Nephron (organoid): Measurements from ENCODE around the gene POLD2.
A peak's percentile ranks its signal among the peaks of the same experiment; 100 is the strongest.

Source experiments
- H3K27ac Mint-ChIP-seq, 3 experiments: 2 replicates each; pipeline ENCODE4 v1.8.0; 2020; ENCODE audit warnings: mixed read lengths in 3 of 3, mild to moderate bottlenecking in 2 of 3, moderate library complexity in 1 of 3
- H3K27me3 Mint-ChIP-seq: 2 replicates; pipeline ENCODE4 v1.8.0; 2021; ENCODE audit warnings: low read depth, mild to moderate bottlenecking, moderate library complexity, mixed read lengths
- H3K36me3 Mint-ChIP-seq: 2 replicates; pipeline ENCODE4 v1.8.0; 2020; ENCODE audit warnings: low read depth, mixed read lengths
- H3K4me1 Mint-ChIP-seq: 2 replicates; pipeline ENCODE4 v1.8.0; 2020; ENCODE audit warnings: mixed read lengths
- H3K4me3 Mint-ChIP-seq, 3 experiments: 2 replicates each; pipeline ENCODE4 v1.8.0; 2020; ENCODE audit warnings: mild to moderate bottlenecking in 3 of 3, mixed read lengths in 3 of 3, moderate library complexity in 2 of 3
- H3K9me3 Mint-ChIP-seq: 2 replicates; pipeline ENCODE4 v1.8.0; 2020; ENCODE audit warnings: mixed read lengths
- TF ChIP-seq, protein P1 (sequence below), 3 experiments: fragments of 200-600 bp; sonication (generic); IDR thresholded peaks; one replicate each; pipeline ENCODE4 v1.5.0; 2021; ENCODE audit warnings: antibody characterized with exemption in 3 of 3; ENCODE audit not compliant: unreplicated experiment in 3 of 3

The POLD2 gene

DNA sequence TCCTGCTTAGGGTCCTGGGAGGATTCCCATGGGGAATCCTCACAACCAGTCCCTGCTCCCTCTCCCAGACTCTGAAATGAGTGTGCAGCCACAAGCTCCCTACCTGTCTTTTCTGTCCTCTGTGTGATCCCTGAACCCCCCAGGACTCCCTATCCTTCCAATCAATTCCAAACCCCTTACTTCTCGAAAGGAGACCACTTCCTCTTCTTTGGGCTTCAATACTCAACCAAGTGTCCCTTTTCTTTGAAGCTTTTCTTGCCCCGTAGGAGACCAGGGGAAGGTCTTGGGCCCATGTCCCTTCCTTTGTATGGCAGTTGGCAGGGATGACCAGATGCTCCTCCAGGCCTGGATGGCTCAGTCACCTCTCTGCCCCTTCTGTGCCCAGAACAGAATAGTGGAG is 17.5 kb downstream of the POLD2 start:
- Mint-ChIP-seq H3K36me3 (no peaks in the 10 kb centered on the region), H3K27ac (peak overlapping the region; percentile 20 to 86 (median 68)), H3K9me3 (no peaks in the 10 kb centered on the region)

DNA sequence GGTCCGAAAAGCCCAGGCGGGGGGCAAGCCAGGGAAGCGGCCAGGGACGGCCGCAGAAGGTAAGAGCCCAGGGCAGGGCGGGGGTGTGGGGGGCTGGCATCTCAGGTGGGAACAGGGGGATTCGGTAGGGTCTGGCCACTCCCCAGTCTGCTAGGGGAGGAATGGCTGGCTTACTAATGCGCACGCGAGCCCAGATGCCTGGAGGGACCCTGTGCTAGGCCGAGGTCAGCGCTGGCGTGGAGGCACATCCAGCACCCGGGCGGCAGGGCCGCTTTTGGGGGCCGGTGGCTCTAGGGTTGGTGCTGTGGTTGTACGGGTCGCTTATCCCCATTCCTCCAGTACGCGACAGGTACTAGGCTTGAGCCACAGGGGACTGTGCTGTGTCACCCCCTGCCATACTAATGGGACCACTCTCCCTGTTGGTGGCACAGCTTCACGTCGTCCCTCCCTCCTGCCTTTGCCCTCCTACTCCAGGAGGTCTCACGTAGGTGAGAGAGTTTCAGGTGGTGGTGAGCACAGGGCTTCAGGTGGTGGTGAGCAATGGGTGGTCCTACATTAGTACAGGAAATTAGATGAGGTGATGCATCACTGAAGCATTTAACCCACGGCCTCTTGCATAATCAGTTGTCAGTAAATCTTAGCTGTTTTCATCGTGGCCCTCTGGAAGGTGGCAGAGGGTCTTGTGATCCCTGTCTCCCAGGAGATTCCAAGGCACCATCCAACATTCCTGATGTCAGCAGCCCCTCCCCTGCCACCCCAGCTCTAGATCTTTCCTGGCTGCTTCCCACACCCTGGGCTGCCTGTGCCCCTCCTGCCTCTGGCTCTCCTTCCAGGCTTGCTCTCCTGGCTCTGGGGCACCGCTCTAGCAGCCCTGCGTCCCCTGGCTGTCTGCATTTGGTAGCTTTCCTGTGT is 18.2 kb downstream of the POLD2 start:
- H3K36me3 Mint-ChIP-seq = no peaks in the 10 kb centered on the region
- H3K27ac Mint-ChIP-seq = peak overlapping the region; percentile 20 to 86 (median 68)
- peak overlapping the region; percentile 83 to 89 (median 85) for H3K4me3 Mint-ChIP-seq
- TF ChIP-seq, protein P1, sequence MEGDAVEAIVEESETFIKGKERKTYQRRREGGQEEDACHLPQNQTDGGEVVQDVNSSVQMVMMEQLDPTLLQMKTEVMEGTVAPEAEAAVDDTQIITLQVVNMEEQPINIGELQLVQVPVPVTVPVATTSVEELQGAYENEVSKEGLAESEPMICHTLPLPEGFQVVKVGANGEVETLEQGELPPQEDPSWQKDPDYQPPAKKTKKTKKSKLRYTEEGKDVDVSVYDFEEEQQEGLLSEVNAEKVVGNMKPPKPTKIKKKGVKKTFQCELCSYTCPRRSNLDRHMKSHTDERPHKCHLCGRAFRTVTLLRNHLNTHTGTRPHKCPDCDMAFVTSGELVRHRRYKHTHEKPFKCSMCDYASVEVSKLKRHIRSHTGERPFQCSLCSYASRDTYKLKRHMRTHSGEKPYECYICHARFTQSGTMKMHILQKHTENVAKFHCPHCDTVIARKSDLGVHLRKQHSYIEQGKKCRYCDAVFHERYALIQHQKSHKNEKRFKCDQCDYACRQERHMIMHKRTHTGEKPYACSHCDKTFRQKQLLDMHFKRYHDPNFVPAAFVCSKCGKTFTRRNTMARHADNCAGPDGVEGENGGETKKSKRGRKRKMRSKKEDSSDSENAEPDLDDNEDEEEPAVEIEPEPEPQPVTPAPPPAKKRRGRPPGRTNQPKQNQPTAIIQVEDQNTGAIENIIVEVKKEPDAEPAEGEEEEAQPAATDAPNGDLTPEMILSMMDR (IDR thresholded peaks at IDR 0.05; ENCODE audit: unreplicated experiment in 3 of 3) = no peak
- peaks cover 35% of the 10 kb centered on the region for H3K4me1 Mint-ChIP-seq
- no peaks in the 10 kb centered on the region for H3K9me3 Mint-ChIP-seq
- peaks cover 5% of the 10 kb centered on the region for H3K27me3 Mint-ChIP-seq

More for the DNA sequence above, 17.5 kb downstream of the POLD2 start:
- Mint-ChIP-seq H3K27me3 (peaks cover 5% of the 10 kb centered on the region), H3K4me1 (peaks cover 28% of the 10 kb centered on the region), H3K4me3 (peak overlapping the region; percentile 83 to 89 (median 85))
- TF ChIP-seq, protein P1 (IDR thresholded peaks at IDR 0.05; ENCODE audit: unreplicated experiment in 3 of 3) = no peak

DNA sequence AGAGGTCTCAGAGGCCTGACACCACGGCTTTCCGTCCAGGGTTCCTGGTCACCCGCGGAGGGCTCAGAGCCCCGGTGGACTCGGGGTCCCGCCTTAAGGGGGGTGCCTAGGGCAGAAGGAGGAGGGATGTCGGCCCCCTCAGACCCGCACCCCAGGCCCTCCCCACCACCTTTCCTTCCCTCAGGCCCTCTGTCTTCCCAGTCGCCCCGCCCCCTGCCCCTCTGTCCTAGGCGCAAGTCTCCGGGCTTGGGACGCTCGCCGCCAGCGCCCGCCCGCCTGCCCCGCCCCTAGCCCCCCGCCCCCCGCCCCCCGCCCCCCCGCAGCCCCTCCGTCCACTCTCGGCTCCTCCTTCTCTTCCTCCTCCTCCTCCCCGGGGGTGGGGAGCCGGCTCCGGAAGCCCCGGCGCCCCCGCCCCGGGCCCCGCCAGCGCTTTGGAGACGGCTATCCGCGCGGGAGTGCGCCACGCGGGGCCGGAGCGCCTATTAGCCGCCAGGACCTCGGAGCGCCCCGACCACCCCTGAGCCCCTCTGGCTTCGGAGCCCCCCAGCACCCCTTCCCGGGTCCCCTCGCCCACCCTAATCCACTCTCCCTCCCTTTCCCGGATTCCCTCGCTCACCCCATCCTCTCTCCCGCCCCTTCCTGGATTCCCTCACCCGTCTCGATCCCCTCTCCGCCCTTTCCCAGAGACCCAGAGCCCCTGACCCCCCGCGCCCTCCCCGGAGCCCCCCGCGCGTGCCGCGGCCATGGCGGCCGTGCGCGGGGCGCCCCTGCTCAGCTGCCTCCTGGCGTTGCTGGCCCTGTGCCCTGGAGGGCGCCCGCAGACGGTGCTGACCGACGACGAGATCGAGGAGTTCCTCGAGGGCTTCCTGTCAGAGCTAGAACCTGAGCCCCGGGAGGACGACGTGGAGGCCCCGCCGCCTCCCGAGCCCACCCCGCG is 19.2 kb downstream of the POLD2 start, which contains the start of gene AEBP1:
TSS of gene AEBP1 (plus strand) at position 423 of the 937 bp plus-strand sequence. CDS start at position 744, 321 bp downstream.
- H3K9me3 Mint-ChIP-seq = no peaks in the 10 kb centered on the region
- peaks cover 5% of the 10 kb centered on the region for H3K27me3 Mint-ChIP-seq
- TF ChIP-seq, protein P1 (IDR thresholded peaks at IDR 0.05; ENCODE audit: unreplicated experiment in 3 of 3) = no peak
- H3K27ac Mint-ChIP-seq = peak within 1 kb of the TSS; percentile 62 to 86 (median 73)
- H3K4me1 Mint-ChIP-seq = peaks cover 42% of the 10 kb centered on the region
- no peaks in the 10 kb centered on the region for H3K36me3 Mint-ChIP-seq
- peak within 1 kb of the TSS; percentile 83 to 89 (median 85) for H3K4me3 Mint-ChIP-seq

DNA sequence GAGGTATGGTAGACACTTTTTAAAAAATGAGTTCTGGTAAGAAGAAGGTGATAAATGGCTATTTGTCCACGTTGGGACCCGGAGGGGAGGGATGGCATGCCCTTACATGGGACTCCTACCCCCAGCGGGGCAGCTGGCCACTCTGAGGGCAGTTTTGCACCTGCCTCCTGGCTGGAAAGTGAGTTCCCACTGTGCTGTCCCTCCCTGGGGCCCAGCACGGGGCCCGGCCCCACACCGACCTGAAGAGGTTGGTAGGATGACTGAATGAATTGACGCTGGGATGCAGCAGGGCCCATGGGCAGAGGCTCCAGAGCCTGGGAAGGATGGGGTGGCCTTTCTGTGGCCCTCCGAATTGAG is 19.8 kb downstream of the POLD2 start:
- H3K27ac Mint-ChIP-seq = peak overlapping the region; percentile 62 to 82 (median 73)
- TF ChIP-seq, protein P1 (IDR thresholded peaks at IDR 0.05; ENCODE audit: unreplicated experiment in 3 of 3) = no peak
- peak overlapping the region; percentile 79 to 87 (median 81) for H3K4me3 Mint-ChIP-seq
- H3K4me1 Mint-ChIP-seq = peaks cover 42% of the 10 kb centered on the region
- H3K9me3 Mint-ChIP-seq = no peaks in the 10 kb centered on the region
- peaks cover 5% of the 10 kb centered on the region for H3K27me3 Mint-ChIP-seq
- H3K36me3 Mint-ChIP-seq = no peaks in the 10 kb centered on the region

DNA sequence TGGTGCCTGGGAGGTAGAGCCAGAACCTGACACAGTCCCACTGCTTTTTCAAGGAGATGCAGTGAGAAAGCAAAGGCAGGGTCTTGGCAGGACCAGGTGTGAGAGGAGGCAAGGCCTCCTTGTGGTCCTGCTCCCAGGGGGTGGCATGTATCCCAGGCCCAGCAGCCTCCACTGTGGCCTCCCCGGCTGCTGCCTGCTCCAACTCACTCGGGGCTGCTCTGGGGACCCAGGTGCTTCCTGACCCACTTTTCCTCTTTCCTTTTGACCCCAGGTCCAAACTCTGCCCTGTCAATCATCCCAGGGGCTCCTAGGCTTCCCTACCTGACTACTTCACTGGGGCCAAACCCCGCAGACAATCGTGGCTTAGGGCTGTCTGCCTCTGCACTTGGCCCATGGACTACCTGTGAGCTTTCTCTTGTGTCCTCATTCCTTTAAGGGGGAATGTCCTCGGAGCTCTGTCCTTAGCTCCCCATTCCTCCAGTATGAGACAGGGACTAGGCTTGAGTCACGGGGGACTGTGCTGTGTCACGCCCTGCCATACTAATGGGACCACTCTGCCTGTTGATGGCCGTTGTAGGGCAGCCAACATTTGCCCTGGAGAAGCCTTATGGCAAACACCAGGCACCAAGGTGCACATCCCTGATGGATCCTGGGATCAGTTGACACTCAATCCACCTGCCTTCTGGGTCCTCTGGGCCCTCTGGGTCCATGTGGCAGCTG is 20.3 kb downstream of the POLD2 start:
- Mint-ChIP-seq H3K4me1 (peaks cover 42% of the 10 kb centered on the region), H3K36me3 (no peaks in the 10 kb centered on the region), H3K27ac (peak overlapping the region; percentile 62 to 82 (median 79)), H3K9me3 (no peaks in the 10 kb centered on the region), H3K27me3 (peaks cover 5% of the 10 kb centered on the region), H3K4me3 (peak overlapping the region; percentile 79 to 87 (median 81))
- TF ChIP-seq, protein P1 (IDR thresholded peaks at IDR 0.05; ENCODE audit: unreplicated experiment in 3 of 3) = no peak
